G401 (cell line): ENCODE data around the gene SCP2. TPM values are rescaled to one million over a fixed set of nuclear protein-coding genes. Genes with fewer than 3 reads are reported as not detected.
"Not testable (repeated sequence)": the region's sequence is repeated elsewhere in the genome, so short reads cannot be mapped to it uniquely, and the experiment has no call there.

ENCODE experiments used
- DNase-seq: peaks from one replicate; pipeline ENCODE4 v3.0.0-alpha.2; 2015; ENCODE audit warnings: low spot score
- in situ Hi-C: cut with HindIII; loops from 2 replicates; pipeline ENCODE4 v1.10.0; 2016; ENCODE audit warnings: low sequenced_read_pairs, mixed read lengths
- total RNA-seq: library from RNA; depleted of rRNA; stranded (reverse); fragments of >200 nt; shearing (Covaris generic); gene quantifications from 2 replicates; pipeline ENCODE4 v1.2.3, GENCODE V29; 2014

Gene SCP2
- total RNA-seq, 1 experiment from 2014 or later, result 50.9 TPM

DNA sequence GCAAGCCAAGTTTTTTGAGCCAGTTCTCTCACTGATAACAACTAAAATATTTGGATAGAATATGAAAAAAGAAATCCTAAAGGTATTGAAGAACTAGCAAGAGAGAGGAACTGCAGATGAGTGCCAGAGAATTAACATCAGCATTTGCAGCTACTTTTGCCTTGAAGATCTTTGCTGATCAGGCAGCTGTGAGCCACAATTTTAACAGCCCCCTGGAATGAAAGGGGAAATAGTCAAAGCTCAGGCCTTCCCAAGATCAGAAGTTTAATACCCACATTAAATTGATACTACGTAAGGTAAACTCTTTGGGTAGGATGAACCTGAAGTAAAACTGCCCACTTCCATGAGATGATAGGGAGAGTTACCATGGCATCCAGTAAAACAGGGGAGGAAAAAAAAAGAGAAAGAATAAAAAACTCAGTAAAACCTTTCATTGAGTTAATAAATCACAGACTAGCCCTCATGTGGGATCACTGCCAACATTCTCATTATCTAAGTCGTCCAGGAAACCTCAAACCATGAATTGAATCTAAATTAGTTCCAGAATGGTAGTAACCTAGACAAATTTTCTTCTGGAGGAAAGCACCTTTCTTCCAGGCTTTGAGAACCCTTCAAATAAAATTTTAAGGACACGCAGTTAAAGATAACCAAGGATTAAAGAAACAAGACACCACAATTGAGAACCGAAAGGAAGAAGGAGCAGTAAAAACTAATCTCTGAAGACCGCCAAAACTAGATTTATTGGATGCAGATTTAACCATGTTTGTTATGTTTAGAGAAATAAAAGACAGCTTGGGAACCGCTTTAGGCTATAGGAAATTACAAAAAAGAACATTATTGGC is 28.3 kb downstream of the SCP2 start:
- peak; percentile 12 for DNase-seq

DNA sequence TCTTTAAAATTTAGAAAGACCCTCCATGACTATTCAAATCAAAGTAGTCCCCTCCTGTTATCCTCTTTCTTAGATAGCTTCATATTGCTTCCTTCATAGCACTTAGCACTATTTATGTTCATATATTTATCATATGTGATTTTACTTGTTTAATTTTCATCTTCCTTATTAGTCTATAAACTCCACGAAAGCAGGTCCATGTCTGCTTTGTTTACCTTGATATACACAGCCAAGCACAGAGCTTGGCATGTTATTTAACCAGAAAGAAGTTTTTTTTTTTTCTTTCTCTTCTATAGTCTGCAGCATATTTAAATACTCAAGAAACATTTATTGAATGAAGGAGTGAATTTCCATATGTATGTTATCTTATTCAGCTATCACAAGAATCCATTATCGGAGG is 36.0 kb downstream of the SCP2 start:
- DNase-seq, result no peak
- in situ Hi-C loops, result no loop called here

More for the DNA sequence above, 28.3 kb downstream of the SCP2 start:
- in situ Hi-C loops, result no loop called here

DNA sequence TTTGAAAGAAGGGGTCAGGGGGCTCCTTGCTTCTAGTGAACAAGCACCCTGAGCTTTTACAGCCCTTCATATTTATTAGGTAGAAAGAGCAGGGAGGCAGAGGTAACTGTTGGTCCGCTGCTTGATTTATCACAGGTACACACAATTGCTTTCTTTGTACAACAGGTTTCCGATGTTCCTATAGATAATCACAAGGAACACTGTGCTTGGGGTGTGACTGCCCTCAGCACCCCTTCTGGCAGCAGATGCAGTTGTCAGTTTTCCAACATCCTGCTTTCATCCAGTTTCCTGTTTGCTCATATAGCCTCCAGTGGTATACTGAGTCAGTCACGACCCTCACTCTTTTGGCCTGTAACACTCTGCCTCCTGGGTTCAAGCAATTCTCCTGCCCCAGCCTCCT is 40.6 kb downstream of the SCP2 start:
- no peak for DNase-seq
- in situ Hi-C loops, result no loop called here

DNA sequence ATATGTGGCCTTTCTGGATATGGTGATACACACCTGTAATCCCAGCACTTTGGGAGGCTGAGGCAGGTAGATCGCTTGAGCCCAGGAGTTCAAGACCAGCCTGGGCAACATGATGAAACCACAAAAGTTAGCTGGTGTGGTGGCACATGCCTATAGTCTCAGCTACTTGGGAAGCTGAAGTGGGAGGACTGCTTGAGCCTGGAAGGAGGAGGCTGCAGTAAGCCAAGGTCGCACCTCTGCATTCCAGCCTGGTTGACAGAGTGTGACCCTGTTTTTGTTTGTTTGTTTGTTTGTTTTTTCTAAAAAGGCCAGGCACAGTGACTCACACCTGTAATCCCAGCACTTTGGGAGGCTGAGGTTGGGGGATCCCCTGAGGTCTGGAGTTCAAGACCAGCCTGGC is 42.2 kb downstream of the SCP2 start:
- in situ Hi-C loops, DNase-seq: not testable (repeated sequence)

DNA sequence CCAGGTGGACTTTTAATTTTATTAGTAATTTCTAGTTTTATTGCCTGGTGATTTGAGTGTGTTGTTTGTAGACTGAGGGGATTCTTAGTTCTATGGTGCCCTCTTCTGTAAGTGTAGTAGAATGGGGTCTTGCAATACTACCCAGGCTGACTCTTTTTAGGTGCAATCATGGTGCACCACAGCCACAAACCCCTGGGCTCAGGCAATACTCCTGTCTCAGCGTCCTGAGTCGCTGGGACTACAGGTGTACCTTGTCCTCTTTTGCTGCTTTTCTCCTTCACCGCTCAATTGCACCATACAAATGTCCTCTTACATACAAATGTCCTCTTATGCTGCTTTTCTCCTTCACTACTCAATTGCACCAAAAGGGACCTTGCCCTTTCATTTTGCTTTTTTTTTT is 43.1 kb downstream of the SCP2 start:
- in situ Hi-C loops, result no loop called here

DNA sequence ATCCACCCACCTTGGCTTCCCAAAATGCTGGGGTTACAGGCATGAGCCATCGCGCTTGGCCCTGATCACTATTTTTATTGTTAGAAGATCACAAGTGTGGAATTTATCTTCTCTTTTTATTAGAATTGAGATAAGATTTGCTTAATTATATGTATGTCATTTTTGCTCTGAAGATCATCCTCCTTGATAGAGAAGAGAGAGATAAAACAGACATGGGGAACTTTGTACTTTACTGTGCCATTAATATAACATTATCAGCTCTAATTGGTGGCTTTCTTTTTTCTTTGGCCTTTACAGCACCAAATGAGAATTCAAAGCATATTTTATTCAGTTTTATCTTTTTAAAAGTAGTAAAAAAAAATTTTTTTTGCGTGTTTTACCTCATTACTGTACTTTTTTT is 46.8 kb downstream of the SCP2 start:
- in situ Hi-C loops, result no loop called here
- DNase-seq, result no peak

More for the DNA sequence above, 43.1 kb downstream of the SCP2 start:
- peak; percentile 21 for DNase-seq

DNA sequence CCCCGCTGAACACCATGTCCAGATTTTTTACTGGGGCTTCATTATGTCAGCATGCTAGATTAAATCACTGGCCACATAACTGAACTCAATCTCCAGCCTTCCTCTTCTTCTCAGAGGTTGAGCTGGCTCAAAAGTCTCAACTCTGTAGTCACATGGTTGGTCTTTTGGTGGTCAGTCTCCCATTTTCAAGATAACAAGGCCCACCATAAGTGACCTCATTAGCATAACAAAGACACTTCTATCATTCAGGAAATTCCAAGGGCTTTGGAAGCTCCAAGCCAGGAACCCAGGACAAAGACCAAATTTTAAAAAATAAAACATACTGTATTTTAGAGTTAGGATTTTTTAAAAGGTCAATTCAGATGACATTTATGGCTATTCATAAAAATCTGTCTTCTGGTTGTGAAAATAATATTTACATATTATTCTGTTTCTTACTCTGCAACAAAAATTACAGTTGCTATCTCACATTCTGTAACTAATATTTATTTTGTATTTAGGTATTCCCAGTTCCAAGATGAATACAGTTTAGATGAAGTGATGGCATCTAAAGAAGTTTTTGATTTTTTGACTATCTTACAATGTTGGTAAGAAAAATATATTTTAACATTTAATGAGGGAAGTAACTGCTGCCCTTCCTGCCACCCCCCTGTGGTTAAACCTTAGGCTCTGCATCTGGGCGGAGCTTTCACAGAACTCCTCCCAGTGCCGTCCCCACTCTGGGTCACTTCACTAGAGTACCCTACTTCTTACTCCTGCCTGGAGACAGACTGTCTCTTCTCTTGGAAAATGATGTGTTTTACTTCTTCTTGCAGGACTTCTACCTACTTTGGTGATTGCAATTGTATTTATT is 49.3 kb downstream of the SCP2 start:
- no peak for DNase-seq
- in situ Hi-C loops, result no loop called here

DNA sequence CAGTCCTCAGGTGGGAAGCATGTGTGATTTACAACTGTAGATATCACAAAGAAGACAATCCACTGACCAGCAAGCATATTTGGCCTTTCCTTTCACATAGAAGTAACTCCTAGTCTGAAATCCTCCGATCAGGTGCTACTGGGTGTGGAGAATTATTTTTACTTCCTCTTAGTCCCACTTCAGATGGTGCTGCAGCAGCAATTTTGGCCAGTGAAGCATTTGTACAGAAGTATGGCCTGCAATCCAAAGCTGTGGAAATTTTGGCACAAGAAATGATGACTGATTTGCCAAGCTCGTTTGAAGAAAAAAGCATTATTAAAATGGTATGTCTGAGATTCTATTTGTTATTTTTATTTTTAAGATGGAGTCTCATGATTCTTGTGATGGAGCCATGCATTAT is 51.0 kb downstream of the SCP2 start:
- in situ Hi-C loops, result no loop called here
- DNase-seq, result no peak

DNA sequence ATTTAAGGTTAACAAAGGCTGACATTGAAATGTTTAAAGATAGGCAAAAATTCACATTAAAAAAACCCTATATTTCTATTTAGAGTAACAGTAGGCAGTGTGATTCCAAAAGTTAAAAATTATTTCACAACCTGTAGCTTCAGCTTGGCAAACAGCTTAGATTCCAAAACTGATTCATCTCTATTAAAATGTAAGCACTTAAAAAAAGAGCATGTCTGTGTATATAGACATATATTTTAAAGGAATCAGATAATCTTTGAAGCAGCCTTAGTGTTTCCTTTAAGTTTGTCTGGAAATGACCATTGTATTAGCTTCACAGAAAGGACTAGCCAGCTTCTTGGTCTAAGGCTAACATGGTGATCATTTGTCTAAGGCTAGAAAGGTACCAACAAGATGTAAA is 65.7 kb downstream of the SCP2 start:
- in situ Hi-C loops, DNase-seq: not testable (repeated sequence)

DNA sequence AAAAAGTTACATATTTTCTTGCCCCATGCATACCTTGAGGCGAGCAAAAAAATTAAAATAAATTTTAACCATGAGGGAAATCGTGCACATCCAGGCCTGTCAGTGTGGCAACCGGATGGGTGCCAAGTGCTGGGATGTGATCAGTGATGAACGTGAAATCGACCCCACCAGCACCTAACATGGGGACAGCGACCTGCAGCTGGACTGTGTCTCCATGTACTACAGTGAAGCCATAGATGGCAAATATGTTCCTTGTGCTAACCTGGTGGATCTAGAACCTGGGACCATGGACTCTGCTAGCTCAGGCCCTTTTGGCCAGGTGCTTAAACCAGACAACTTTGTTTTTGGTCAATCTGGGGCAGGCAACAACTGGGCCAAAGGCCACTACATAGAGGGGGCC is 67.6 kb downstream of the SCP2 start:
- in situ Hi-C loops, result no loop called here
- DNase-seq, result no peak

DNA sequence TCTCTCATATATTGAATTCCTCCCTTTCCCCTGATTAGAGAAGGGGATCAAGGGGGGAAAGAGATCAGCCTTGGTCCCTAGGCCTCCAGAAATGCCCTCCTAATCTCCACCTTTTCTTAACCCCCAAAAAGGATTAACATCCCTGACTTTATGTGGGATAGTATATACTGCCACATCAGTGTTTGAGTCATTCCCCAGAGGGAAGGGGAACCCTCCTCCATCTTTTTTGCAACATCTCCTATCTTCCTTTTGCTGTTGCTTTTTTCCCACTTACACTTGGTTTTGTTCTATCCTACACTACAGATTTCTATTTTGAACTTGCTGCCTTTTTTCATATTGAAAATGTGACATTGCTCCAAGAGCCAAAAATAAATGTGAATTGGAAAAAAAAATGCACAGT is 69.6 kb downstream of the SCP2 start:
- DNase-seq, result no peak
- in situ Hi-C loops, result no loop called here

DNA sequence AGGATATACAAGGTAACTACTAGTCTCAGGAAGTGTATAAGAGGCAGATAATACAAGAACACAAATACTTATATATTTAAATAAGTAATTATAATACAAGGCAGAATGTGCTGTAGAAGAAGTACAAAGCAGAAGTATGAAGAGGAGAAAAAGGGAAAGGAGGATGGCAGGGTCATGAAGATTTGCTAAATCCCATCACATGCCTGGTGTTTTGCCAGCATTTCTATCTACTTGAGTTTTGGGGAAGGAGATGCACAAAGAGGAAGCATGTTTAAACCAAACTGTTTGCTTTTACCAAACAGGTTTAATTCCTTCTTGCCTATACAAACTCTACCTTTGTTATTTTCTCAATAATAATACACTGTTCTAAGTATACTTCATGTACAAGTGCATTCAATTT is 74.1 kb downstream of the SCP2 start:
- in situ Hi-C loops, result no loop called here
- no peak for DNase-seq

DNA sequence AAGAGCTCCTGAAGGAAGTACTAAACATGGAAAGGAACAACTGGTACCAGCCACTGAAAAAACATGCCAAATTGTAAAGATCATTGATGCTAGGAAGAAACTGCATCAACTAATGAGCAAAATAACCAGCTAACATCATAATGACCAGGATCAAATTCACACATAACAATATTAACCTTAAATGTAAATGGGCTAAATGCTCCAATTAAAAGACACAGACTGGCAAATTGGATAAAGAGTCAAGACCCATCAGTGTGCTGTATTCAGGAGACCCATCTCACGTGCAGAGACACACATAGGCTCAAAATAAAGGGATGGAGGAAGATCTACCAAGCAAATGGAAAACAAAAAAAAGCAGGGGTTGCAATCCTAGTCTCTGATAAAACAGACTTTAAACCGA is 79.5 kb downstream of the SCP2 start:
- in situ Hi-C loops, DNase-seq: not testable (repeated sequence)

DNA sequence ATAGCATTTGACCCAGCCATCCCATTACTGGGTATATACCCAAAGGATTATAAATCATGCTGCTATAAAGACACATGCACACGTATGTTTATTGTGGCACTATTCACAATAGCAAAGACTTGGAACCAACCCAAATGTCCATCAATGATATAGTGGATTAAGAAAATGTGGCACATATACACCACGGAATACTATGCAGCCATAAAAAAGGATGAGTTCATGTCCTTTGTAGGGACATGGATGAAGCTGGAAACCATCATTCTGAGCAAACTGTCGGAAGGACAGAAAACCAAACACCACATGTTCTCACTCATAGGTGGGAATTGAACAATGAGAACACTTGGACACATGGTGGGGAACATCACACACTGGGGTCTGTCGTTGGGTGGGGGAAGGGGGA is 83.2 kb downstream of the SCP2 start:
- in situ Hi-C loops, DNase-seq: not testable (repeated sequence)

DNA sequence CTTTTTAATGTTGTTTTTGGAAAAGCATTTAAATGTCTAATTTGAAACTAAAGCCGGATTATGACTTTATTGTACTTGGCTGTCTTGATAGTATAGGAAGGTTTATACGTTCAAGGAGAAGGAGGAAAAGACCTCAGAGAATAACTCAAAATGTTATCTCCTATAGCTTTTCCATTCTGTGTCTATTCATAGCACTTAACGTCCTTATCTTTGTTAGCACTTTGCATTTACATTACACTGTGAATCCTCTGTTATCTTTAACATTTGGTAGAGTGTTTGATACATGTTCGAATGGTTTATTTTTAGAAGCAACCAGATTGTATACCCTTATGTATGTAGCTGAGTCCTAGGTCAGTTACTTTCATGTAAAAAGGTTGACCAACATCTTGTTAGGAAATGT is 84.1 kb downstream of the SCP2 start:
- DNase-seq, result no peak
- in situ Hi-C loops, result no loop called here

DNA sequence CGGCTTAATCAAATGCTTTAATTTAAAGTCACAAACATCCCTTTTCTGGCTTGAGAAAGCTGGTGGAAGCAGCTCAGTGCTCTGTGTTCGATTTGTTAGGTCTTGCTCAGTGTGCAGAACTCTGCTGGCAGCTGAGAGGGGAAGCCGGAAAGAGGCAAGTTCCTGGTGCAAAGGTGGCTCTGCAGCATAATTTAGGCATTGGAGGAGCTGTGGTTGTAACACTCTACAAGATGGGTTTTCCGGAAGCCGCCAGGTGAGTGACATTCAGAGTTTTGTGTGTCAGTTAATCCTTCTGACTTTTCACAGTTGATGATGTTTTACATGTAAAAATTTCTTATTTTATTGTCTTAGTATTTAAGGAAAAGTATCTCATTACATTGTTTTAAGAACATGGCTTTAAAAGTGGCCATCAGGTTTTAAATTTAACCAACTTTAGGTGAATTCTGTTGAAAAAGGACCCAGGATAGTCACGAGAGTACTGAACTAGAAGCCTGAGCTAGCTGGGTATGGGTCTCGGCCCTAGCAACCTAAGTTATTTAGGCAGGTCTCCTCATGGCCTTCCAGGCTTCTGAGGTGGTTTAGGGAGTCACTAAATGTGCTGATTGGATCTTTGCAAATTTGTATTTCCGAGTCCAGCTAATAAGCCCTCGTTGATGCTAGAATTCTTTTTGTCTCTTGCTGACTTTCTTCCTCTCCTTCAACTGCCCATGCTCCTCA is 87.9 kb downstream of the SCP2 start:
- in situ Hi-C loops, result no loop called here
- peak; percentile 88 for DNase-seq

DNA sequence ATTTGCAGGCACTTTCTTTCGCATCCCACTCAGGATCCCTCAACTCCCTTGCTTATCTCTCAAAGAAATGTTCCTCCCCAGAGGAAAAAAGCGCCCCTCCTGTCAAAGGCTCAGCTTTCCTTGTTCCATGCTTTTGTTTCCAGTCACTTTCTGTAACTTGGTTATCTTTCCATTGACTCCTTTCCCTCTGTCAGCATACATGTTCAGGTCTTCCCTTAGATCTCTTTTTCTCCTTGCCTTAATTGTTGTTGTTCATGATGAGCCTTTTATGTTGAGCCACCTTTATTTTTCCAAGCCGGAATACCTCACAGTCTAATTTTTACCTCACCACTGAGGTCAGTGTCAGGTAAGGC is 88.4 kb downstream of the SCP2 start:
- DNase-seq, result no peak
- in situ Hi-C loops, result no loop called here

DNA sequence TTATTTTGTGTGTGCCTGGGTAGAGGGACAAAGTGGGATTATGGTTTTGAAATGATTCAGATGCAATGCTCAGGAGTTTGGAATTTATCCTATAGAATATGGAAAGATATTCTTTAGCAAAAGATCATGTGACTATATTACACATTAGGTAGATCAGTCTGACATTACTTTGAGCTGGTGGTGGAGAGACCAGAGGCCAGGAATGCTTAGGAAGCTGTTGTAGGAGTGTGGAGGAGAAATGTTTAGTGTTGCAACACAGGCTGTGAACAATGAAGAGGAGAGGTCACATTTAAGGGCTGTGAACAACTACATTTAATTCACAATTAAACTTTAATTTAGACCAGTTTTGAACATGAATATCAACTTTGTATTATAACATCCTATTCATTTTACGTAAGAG is 89.6 kb downstream of the SCP2 start:
- in situ Hi-C loops, result no loop called here
- DNase-seq, result no peak

DNA sequence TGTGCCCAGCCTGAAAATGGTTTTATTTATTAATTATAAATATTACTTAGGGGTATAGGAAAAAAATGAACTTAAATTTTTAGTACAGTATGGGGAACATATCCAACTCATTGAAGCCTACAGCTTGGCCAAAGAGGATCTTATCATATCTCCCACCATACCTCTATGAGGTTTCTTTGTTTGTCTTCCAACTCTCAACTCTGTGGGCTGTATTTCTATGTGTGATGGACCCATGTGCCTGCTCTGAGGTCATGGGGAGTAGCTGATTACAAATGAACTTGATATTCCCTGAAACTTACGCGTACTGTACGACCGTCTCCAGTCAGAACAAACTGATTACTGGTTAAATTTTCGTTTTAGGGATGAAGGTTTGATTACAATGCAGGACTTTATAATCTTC is 93.5 kb downstream of the SCP2 start:
- in situ Hi-C loops, result no loop called here

DNA sequence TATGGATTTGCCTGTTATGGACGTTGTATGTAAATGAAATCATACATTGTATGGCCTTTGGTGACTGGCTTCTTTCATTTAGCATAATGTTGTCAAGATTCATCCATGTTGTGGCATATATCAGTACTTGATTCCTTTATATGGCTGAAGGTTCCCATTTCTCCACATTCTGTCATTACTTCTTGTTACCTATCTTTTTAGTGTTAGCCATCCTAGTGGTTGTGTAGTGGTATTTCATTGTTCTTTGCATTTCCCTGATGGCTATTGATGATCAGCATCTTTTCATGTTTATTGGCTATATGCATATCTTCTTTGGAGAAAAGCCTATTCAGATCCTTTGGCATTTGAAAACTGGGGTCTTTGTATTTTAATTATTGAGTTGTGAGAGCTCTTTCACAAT is 95.1 kb downstream of the SCP2 start:
- in situ Hi-C loops, result no loop called here
- DNase-seq, result no peak

More for the DNA sequence above, 93.5 kb downstream of the SCP2 start:
- DNase-seq, result no peak
